Testis (tissue), 3 donors: ENCODE measurements around the gene R3HCC1L. TPM values are rescaled to one million over a fixed set of nuclear protein-coding genes. Genes with fewer than 3 reads are reported as not detected.

Source experiments
- DNase-seq: peaks from one replicate; pipeline ENCODE4 v3.0.0-alpha.2; 2019
- H3K27ac ChIP-seq, 2 donors: fragments of 200-600 bp; sonication (generic); one replicate each; pipeline ENCODE4 v1.5.1; 2019
- H3K27me3 ChIP-seq: fragments of 200-600 bp; sonication (generic); one replicate; pipeline ENCODE4 v1.5.1; 2019
- H3K36me3 ChIP-seq: fragments of 200-600 bp; sonication (generic); one replicate; pipeline ENCODE4 v1.5.1; 2017; ENCODE audit warnings: low read depth; ENCODE audit errors: missing control alignments
- H3K4me1 ChIP-seq: fragments of 200-600 bp; sonication (generic); one replicate; pipeline ENCODE4 v1.5.1; 2019
- H3K4me3 ChIP-seq, 2 donors: fragments of 200-600 bp; sonication (generic); one replicate each; pipeline ENCODE4 v1.5.1; 2017 to 2019
- H3K9me3 ChIP-seq: fragments of 200-600 bp; sonication (generic); one replicate; pipeline ENCODE4 v1.5.1; 2017
- CTCF ChIP-seq, 3 experiments: fragments of 450-650 bp in 2 of 3; fragments of 200-600 bp in 1 of 3; sonication (generic) in 1 of 3; IDR thresholded peaks; one replicate each; pipeline ENCODE4 v1.5.1; 2016 to 2019; ENCODE audit warnings: antibody characterized with exemption in 3 of 3, mild to moderate bottlenecking in 2 of 3, moderate library complexity in 1 of 3
- POLR2A ChIP-seq: fragments of 450-650 bp; IDR thresholded peaks from one replicate; pipeline ENCODE4 v1.6.1; 2017; ENCODE audit warnings: antibody characterized with exemption, mild to moderate bottlenecking, moderate library complexity
- WGBS, 2 donors: methylation state at CpG; one replicate each; pipeline ENCODE4 v1.1.5; 2018; 5-methylcytosine and 5-hydroxymethylcytosine counted together
- intact Hi-C: fragments of 100-400 bp; cut with DNase I; formaldehyde crosslinking; loops from one replicate; pipeline ENCODE4 v1.15.1; 2023; ENCODE audit warnings: low total_unique reads
- polyA plus RNA-seq: library from polyadenylated mRNA; stranded (reverse); fragments of 350-450 nt; fragmentation: Illumina TruSeq; extraction: RNeasy Lipid Tissue Mini Kit (QIAGEN cat#74804); gene quantifications from one replicate; pipeline ENCODE4 v1.2.3, GENCODE V29; 2014; ENCODE audit warnings: low read depth, low replicate concordance; ENCODE audit not compliant: insufficient read depth
- total RNA-seq, 2 donors: library from RNA; depleted of rRNA; stranded (reverse); fragments of >200 nt; gene quantifications; one replicate each; pipeline ENCODE4 v1.2.3, GENCODE V29; 2016

R3HCC1L gene
- total and polyA plus RNA-seq, 3 donors from 2014 or later = 36.9 to 39.5 (median 38.5) TPM

- peak overlapping the region in 1 of 2 donors; percentile 83 for H3K27ac ChIP-seq
- 15% methylated on average over 15 to 17 of the region's 17 CpGs for WGBS, 2 donors
Observed at GRCh38 chr10:98268694-98269431, 134.4 kb downstream of the R3HCC1L start.

GRCh38 chr10:98269435-98269912 lies 135.0 kb downstream of the R3HCC1L start:
- H3K4me1 ChIP-seq = peaks cover 14% of the 10 kb centered on the region
- 36 to 39% methylated on average over 5 to 8 of the region's 8 CpGs for WGBS, 2 donors

More at GRCh38 chr10:98268694-98269431, 134.4 kb downstream of the R3HCC1L start:
- H3K27me3 ChIP-seq = no peaks in the 10 kb centered on the region
- intact Hi-C loops = no loop called here
- TF ChIP-seq POLR2A (no peak), CTCF (IDR thresholded peaks at IDR 0.05) (no peak)
- DNase-seq = no peak
- H3K4me1 ChIP-seq = peaks cover 14% of the 10 kb centered on the region
- H3K4me3 ChIP-seq = peak overlapping the region; percentile 57 to 60
- H3K36me3 ChIP-seq = no peaks in the 10 kb centered on the region
- no peaks in the 10 kb centered on the region for H3K9me3 ChIP-seq

GRCh38 chr10:98270073-98270740 lies 135.8 kb downstream of the R3HCC1L start:
- no peaks in the 10 kb centered on the region for H3K27me3 ChIP-seq
- H3K4me1 ChIP-seq = peaks cover 14% of the 10 kb centered on the region
- TF ChIP-seq POLR2A (no peak), CTCF (IDR thresholded peaks at IDR 0.05) (no peak)
- 71 to 79% methylated on average over 9 to 10 of the region's 10 CpGs for WGBS, 2 donors
- intact Hi-C loops = no loop called here
- no peak for DNase-seq
- H3K9me3 ChIP-seq = no peaks in the 10 kb centered on the region
- H3K4me3 ChIP-seq = no peak overlapping the region
- H3K27ac ChIP-seq = no peak overlapping the region
- H3K36me3 ChIP-seq = no peaks in the 10 kb centered on the region

More at GRCh38 chr10:98269435-98269912, 135.0 kb downstream of the R3HCC1L start:
- Histone ChIP-seq H3K9me3 (no peaks in the 10 kb centered on the region), H3K4me3 (no peak overlapping the region), H3K27me3 (no peaks in the 10 kb centered on the region), H3K27ac (no peak overlapping the region), H3K36me3 (no peaks in the 10 kb centered on the region)
- DNase-seq = peak; percentile 52
- intact Hi-C loops = no loop called here
- no peak for TF ChIP-seq CTCF (IDR thresholded peaks at IDR 0.05)
- TF ChIP-seq POLR2A = no peak

- Histone ChIP-seq H3K36me3 (no peaks in the 10 kb centered on the region), H3K27ac (no peak overlapping the region), H3K27me3 (no peaks in the 10 kb centered on the region), H3K9me3 (no peaks in the 10 kb centered on the region), H3K4me3 (no peak overlapping the region), H3K4me1 (peaks cover 14% of the 10 kb centered on the region)
- DNase-seq = no peak
- 67 to 77% methylated on average over 1 to 2 of the region's 2 CpGs for WGBS, 2 donors
- TF ChIP-seq CTCF (IDR thresholded peaks at IDR 0.05) = no peak
- TF ChIP-seq POLR2A = no peak
- intact Hi-C loops = no loop called here
Observed at GRCh38 chr10:98270786-98271185, 136.3 kb downstream of the R3HCC1L start.
